ENCODE results near the gene FREM2.
A peak's percentile ranks its signal among the peaks of the same experiment; 100 is the strongest.

Gene FREM2

GRCh38 chr13:38763446-38764381 lies 76.8 kb downstream of the FREM2 start:
- no peak for FAIRE-seq

GRCh38 chr13:38766799-38767198 lies 79.9 kb downstream of the FREM2 start:
- no peak for FAIRE-seq

GRCh38 chr13:38767506-38768265 lies 80.8 kb downstream of the FREM2 start:
- FAIRE-seq: no peak

GRCh38 chr13:38769526-38769925 lies 82.6 kb downstream of the FREM2 start:
- FAIRE-seq: no peak

- no peak for FAIRE-seq
Observed at GRCh38 chr13:38775085-38775484, 88.2 kb downstream of the FREM2 start.

- no peak for FAIRE-seq
Observed at GRCh38 chr13:38777347-38778119, 90.7 kb downstream of the FREM2 start.

GRCh38 chr13:38781539-38781938 lies 94.7 kb downstream of the FREM2 start:
- FAIRE-seq: no peak

GRCh38 chr13:38784036-38784880 lies 97.4 kb downstream of the FREM2 start:
- no peak for FAIRE-seq

GRCh38 chr13:38785042-38785441 lies 98.2 kb downstream of the FREM2 start:
- no peak for FAIRE-seq

- FAIRE-seq: no peak
Observed at GRCh38 chr13:38785490-38785889, 98.6 kb downstream of the FREM2 start.

GRCh38 chr13:38787550-38787949 lies 100.7 kb downstream of the FREM2 start:
- FAIRE-seq: peak; percentile 91

- no peak for FAIRE-seq
Observed at GRCh38 chr13:38796890-38797289, 110.0 kb downstream of the FREM2 start.

- no peak for FAIRE-seq
Observed at GRCh38 chr13:38803531-38803930, 116.7 kb downstream of the FREM2 start.

- FAIRE-seq: no peak
Observed at GRCh38 chr13:38804061-38804460, 117.2 kb downstream of the FREM2 start.

GRCh38 chr13:38804536-38804935 lies 117.7 kb downstream of the FREM2 start:
- FAIRE-seq: no peak

- FAIRE-seq: no peak
Observed at GRCh38 chr13:38814331-38814730, 127.5 kb downstream of the FREM2 start.

- no peak for FAIRE-seq
Observed at GRCh38 chr13:38819053-38819452, 132.2 kb downstream of the FREM2 start.

GRCh38 chr13:38819596-38819995 lies 132.7 kb downstream of the FREM2 start:
- no peak for FAIRE-seq

- no peak for FAIRE-seq
Observed at GRCh38 chr13:38821770-38822551, 135.1 kb downstream of the FREM2 start.

GRCh38 chr13:38824342-38824741 lies 137.5 kb downstream of the FREM2 start:
- no peak for FAIRE-seq

- no peak for FAIRE-seq
Observed at GRCh38 chr13:38826182-38826813, 139.4 kb downstream of the FREM2 start.
